ENCODE data around the gene ARPC5.
"Not testable (repeated sequence)": the region's sequence is repeated elsewhere in the genome, so short reads cannot be mapped to it uniquely, and the experiment has no call there.

ARPC5 gene

DNA sequence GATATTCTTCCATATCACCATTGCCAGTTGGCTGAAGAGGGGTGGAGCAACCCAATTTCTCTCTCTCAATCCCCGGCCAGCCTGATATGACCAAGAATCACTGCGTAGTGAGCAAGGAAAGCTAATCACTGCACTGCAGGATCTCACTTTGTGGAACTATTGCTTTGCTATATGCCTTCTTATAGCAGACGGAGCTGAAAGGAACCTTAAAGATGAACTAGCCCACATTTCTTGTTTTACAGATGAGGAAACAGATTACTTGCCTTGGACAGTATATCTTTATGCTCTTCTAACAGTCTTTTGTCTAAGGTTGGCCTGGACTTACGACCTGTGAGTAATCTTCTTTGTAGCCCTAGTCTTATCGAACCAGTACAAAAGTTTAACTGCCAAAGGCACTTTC, 9.9 kb upstream of the ARPC5 start:
- no peak for DNase-seq

- DNase-seq: no peak
Measured at GRCh38 chr1:183642166-183642565, 6.6 kb upstream of the ARPC5 start.

GRCh38 chr1:183640193-183640592, 4.6 kb upstream of the ARPC5 start:
- no peak for DNase-seq

- no peak for DNase-seq
Measured at GRCh38 chr1:183638649-183639387, 3.2 kb upstream of the ARPC5 start.

DNA sequence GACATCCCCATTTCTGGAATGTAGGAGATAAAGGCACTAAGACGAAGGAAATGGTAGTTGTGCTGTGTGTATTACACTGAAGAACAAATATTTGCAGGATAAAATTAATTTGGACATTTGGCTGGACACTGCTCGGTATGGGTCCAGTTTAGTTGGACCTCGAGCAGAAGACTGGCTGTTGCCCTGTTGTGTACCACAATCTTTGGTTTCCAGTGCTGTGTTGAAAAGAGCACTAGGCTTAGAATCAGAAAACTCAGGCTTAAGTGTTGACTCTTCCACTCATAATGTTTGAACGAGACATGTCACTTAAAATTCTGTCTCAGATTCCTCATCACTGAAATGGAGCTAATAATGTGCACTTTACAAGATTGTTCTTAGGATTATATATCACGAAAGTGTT, 1.2 kb upstream of the ARPC5 start:
- no peak for DNase-seq

GRCh38 chr1:183636334-183636682, 725 bp upstream of the ARPC5 start:
- DNase-seq: no peak

- DNase-seq: peak; percentile 4
Measured at GRCh38 chr1:183635099-183635605, 431 bp downstream of the ARPC5 start.

DNA sequence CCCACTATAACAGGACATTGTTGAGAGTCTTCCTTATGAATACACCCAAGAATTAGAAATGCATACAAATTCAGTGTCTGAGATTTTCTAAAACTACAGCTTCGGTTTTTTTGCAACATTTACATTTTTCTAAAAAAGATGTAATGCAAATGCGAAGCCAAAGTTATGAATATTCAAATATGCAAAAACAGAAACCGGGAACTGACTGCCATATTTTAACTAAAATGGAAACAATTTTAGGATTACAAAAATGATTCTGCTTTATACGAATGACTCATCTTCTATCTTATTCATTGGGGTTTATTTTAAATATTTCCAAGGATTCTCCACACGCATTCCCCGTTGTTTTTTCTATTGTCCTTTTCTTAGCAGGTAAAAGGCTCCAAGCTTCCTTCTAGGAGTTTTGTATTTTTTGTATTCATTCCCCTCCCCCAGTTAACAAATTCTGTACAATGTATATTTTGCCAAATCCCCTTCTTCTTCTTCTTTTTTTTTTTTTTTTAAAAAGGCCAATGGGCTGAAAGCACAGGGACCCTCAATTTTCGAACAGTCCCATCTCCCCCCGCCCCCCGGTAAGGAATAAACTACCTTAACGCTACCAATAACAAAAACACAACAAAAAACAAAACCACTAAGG, 1.0 kb downstream of the ARPC5 start:
- DNase-seq: no peak

DNA sequence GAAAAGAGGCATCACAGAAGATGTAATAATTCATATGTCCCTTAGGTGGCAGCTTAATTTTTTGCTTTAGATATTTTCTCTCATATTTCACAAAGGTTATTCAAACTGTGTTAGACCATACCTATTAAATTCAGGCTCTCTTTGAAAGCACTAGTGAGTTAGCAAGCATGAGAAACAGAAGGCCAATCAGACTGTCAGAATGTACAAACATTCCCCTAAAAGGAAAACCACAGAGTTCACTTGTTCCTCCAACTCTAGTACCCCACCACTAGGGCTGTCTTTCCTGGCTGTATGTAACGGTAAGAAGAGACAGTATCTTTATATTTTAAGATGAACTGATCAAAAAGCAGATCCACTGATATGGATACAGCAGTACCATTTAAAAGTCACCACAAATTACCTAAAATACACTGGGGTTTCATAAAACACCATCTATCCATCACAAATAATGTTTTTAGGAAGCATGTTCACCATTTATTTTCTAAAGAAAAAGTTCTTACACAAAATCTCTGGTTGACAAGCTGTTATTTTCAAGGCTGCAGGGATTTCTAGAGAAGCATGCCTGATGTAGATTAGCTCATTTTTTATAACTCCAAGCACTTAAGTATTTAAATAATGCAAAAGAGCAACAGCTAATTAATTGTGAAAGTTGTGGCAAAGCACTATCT, 1.8 kb downstream of the ARPC5 start:
- no peak for DNase-seq

- DNase-seq: no peak
Measured at GRCh38 chr1:183632964-183633363, 2.6 kb downstream of the ARPC5 start.

- no peak for DNase-seq
Measured at GRCh38 chr1:183632114-183632513, 3.5 kb downstream of the ARPC5 start.

- DNase-seq: no peak
Measured at GRCh38 chr1:183630748-183631147, 4.8 kb downstream of the ARPC5 start.

- no peak for DNase-seq
Measured at GRCh38 chr1:183628537-183628936, 7.0 kb downstream of the ARPC5 start.

DNA sequence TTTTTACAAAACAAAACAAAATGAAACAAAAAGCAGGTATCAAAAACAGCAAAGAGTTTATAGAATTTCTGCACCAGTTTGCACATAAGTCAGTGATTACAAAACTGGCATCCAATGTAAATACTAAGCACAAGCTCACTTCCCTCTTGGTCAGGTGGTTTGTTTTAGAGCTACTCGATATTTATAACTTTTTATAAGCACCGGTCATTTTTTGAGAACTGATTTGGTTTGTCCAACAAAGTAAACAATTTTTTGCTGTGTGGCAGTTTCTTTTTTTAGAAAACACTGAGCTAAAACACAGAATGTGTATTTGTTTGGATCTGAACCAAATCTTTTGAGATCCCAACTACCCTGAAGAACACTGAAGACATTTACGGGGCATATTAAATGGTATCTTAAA, 9.3 kb downstream of the ARPC5 start:
- DNase-seq: not testable (repeated sequence)

DNA sequence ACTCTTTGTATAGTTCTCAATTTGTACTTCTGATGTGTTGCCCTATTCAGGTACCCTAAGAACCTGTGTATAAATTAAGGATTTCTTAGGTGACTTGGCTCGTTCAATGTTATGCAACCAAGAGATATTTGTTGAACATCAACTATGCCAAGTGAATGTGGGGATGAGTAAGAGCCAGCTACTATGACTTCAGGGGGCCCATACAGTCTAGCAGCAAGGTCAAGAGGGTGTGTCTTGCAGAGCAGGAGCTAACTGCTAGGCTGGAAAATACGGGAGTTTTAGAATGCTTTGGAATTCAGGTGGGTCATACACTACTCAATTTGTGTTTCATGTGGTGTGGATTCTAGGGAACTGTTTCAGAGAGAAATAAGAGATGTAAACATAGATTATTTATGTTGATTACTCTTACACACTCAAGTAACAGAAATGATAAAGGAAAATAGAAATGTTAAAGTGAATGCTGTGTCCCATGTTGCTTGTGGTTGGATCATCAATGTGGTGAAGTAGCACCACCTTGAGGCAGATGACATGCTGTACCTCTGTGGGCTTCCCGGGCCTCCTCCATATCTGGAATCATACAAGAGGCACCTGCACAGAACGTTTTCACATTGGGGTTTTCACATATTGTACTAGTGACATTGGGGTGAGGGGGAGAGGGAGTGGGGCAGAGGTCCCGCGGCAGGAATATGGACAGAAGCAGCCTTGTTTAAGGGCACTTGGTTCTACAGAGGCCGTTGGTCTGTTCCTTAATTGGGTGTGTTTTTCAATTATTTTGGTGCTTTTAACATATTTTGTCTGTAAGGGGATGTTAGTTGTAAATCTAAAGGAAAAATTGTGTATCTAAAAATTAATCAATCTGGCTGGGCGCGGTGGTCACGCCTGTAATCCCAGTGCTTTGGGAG, 12.4 kb downstream of the ARPC5 start:
- peak; percentile 15 for DNase-seq

GRCh38 chr1:183622013-183622412, 13.6 kb downstream of the ARPC5 start:
- DNase-seq: no peak

DNA sequence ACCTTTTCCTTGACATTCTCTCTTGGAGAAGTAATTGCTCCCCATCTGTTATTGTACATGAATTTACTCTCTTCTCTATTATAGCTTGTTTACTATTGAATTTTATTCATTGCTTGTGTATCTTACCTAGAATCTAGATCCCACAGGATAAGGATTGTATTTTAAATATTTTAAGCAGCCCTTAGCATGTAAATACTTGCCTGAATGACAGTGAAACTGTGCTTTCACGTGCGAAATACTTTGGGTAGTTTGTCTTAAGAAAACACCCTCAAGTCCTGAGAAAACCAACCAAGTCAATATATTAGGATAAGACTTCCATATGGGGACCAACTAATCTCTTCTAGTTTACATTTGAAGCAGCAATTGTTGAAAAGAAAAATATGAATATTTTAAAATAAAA, 15.3 kb downstream of the ARPC5 start:
- DNase-seq: no peak

DNA sequence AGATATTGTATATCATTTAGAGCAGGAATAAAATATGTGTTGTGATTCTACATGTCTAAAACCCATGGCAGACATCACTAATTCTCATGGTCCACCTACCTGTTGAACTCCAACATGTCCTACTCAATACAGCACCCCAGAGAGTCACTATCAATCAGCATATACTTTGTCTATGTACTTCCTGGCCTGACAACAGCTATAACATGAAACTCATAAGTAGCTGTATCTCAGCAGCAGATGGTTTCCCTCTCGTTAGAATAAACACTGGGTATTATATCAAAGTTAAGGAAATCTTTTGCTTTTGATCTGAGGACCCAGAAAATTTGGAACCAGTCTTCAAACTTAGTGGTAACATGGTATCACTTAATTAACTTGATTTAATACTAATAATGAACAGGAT, 15.8 kb downstream of the ARPC5 start:
- no peak for DNase-seq

DNA sequence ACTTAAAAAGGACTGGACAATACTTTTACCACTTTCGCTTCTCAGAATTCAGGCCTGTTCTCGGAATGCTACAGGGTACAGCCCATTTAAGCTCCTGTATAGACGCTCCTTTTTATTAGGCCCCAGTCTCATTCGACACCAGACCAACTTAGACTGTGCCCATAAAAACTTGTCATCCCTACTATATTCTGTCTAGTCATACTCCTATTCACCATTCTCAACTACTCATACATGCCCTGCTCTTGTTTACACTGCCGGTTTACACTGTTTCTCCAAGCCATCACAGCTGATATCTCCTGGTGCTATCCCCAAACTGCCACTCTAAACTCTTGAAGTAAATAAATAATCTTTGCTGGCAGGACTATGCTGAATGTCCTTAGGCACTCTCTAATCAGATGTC, 17.4 kb downstream of the ARPC5 start:
- not testable (repeated sequence) for DNase-seq

DNA sequence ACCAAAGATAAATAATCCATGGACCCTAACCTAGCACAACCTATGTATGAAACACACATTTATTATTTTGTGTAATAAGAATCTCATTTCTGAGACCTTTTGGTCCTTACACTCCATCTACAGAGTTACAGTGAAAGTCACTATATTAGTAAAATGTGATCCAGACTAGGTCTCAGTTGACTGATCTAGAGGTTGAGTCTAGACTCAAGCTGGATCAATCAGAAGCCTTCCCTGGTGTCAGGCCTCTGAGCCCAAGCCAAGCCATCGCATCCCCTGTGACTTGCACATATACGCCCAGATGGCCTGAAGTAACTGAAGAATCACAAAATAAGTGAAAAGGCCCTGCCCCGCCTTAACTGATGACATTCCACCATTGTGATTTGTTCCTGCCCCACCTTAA, 22.6 kb downstream of the ARPC5 start:
- DNase-seq: not testable (repeated sequence)

DNA sequence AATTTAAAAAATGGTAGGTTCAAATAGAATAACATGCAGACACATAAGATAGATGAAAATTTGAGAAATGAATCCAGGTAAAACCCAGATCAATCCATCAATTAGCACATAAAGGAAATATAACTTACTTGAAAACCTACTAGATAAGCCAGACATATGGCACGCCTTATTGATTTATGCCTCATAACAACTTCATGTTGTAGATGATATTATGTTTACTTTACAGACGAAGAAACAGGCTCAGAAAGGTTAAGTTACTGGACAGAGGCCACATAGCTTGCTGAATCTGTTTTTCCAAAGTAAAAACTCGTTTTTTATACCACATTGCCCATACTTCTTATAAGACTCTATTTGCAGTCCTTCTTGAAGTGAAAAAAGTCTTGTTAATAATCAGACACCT, 23.2 kb downstream of the ARPC5 start:
- no peak for DNase-seq

- no peak for DNase-seq
Measured at GRCh38 chr1:183611021-183611420, 24.6 kb downstream of the ARPC5 start.

All from activated effector memory CD4-positive, alpha-beta T cell treated with Interleukin-2 at 50 U/mL for 16 hours (primary cell).